Right forelimb (tissue), 1 donor: ENCODE data around the gene ARHGAP8.
"Not testable (repeated sequence)": the region's sequence is repeated elsewhere in the genome, so short reads cannot be mapped to it uniquely, and the experiment has no call there.

Source experiments
- DNase-seq: peaks from one replicate; pipeline ENCODE4 v3.0.0-alpha.2; 2018

Gene ARHGAP8

GRCh38 chr22:44776605-44777363, 24.4 kb downstream of the ARHGAP8 start:
- no peak for DNase-seq

GRCh38 chr22:44777364-44777755, 25.0 kb downstream of the ARHGAP8 start:
- no peak for DNase-seq

GRCh38 chr22:44780876-44781449, 28.6 kb downstream of the ARHGAP8 start:
- DNase-seq, result no peak

DNA sequence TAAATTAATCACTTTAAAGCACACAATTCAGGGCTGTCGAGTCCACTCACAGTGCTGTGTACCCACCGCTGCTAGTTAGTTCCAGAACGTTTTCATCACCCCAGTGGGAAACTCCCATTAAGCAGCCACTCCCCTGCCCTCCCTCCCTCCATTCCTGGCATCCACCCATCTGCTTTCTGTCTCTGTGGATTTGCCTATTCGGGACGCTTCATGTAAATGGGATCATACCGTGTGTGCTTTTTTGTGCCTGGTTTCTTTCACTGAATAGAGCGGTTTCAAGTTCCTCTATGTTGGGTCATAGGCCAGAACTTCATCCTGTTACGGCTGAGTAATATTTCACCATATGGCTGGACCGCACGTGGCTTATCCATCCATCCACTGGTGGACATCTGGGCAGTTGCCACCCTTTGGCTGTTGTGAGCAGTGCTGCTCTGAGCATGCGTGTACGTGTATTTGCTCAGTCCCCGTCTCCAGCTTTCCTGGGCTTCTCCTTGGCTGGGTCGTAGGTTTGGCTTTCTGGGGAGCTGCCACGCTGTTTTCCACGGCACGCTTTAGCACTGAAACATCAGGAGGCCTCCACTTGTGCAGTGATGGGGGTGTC, 30.1 kb downstream of the ARHGAP8 start:
- DNase-seq, result no peak

- no peak for DNase-seq
These were observed 30.7 kb downstream of the ARHGAP8 start for GRCh38 chr22:44783091-44783490.

GRCh38 chr22:44783581-44783980, 31.2 kb downstream of the ARHGAP8 start:
- DNase-seq, result no peak

DNA sequence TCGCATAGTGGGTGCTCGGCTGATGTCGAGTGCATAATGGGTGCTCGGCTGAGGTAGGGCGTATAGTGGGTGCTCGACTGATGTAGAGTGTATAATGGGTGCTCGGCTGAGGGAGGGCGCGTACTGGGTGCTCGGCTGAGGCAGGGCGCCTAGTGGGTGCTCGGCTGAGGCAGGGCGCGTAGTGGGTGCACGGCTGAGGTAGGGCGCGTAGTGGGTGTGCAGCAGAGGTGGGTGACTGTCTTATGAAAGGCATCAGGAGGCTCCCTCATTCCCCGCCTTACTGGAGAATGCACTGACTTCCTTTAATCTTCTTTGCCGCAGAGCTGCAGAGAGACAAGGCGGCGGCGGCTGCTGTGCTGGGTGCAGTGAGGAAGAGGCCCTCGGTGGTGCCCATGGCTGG, 33.8 kb downstream of the ARHGAP8 start:
- DNase-seq, result no peak

- DNase-seq, result no peak
These were observed 34.2 kb downstream of the ARHGAP8 start for GRCh38 chr22:44786610-44787009.

DNA sequence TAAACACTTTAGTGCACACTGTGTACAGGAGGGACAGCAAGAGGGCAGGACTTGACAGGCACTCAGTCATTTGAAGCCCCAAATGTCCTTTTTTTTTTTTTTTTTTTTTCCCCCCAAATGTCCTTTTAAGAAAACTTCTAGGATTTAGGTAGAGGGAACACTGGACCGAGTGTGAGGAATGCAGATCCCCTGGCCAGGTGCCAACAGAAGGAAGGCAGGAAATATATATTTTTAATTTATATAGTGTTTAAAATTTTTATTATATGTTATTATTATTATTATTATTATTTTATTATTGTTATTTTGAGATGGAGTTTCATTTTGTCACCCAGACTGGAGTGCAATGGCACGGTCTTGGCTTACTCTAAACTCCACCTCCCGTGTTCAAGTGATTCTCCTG, 35.5 kb downstream of the ARHGAP8 start:
- DNase-seq, result no peak

DNA sequence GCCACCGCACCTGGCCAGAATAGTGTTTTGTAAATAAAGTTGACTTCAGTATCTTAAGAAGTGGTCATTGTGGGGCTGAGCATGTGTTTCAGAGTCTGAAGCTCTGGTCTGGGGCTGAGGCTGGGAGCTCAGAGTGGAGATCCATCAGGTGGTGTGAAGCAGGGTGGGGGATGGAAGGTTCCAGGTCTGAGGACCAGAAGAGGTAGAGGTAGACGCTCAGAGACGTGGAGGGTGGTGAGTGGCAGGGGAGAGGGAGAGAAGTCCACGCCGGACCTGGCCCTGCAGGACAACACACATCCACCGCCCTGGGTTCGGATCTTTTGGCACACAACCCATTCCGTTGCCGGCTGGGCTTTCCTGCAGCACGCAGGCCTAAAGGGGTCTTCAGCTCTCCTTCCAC, 40.7 kb downstream of the ARHGAP8 start:
- DNase-seq, result no peak

DNA sequence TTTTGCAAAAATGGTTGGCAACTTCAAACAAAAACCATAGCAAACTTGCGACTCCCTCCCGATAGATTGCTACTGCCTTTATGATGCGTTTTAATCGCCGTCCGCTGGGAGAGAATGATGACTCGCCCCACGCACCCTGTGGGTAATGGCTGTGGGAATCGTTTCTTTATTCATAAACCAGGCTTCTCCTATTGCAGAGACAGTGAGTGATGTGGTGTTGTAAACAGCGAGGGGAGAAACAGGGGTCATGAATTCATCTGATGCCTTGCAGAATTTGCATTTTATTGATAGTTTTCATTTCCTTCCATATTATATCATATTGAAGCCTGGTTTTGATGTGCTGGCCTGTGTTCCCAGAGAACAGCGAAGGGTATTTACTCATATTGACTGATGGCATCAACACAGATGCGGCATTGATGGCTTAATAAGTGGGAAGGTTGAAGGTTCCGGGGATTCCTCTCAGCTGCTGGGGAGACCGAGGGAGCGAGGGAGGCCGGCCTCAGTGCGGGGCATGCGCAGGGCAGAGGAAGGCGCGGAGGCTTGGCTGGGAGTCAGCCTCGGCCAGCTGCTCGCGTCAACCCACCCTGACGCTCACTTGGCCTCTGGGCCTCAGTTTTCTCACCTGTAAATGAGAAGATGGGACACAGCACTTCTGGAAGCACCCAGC, 41.3 kb downstream of the ARHGAP8 start:
- DNase-seq, result no peak

GRCh38 chr22:44795701-44796630, 43.6 kb downstream of the ARHGAP8 start:
- no peak for DNase-seq

GRCh38 chr22:44797181-44797725, 44.9 kb downstream of the ARHGAP8 start:
- DNase-seq, result no peak

DNA sequence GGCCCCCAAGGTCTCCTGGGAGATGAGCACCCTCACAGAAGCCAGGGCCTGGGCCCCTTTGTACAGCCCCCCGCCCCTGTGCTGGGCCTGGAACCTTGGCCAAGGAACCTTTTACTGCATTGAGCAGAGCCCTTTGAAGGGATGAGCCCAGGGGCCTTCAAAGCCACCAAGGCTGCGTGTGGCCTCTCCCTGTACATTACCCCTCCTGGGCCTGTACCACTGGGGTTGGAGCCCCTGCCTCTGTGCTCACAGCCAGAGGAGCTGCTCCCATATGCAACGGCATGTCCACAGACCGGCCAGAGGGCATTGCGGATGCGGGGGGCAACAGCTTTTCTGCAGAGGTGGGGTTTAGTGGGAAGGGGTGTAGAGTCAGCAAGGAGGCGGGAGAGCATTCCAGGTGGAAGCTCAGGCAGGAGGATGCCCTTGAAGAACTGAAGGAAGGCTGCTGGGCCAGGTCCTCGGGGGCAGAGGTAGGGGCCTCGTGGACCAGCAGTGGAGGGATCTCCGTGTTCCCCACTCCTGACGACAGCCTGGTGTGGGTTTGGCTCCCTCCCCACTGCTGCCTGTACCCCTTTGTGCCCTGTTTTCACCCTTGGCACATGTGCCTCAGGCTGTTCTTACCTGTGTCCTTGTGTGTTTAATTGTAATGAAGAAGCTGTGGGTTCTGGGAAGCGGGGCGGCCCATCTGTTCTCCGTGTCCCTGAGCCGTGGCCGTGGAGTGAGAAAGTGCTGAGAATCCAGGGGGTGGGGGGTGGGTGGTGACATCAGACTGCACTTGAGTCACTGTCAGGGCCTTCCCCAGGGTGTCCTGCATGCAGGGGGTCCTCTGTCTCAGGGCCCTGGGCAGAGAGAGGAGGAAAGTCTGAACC, 46.9 kb downstream of the ARHGAP8 start:
- no peak for DNase-seq

DNA sequence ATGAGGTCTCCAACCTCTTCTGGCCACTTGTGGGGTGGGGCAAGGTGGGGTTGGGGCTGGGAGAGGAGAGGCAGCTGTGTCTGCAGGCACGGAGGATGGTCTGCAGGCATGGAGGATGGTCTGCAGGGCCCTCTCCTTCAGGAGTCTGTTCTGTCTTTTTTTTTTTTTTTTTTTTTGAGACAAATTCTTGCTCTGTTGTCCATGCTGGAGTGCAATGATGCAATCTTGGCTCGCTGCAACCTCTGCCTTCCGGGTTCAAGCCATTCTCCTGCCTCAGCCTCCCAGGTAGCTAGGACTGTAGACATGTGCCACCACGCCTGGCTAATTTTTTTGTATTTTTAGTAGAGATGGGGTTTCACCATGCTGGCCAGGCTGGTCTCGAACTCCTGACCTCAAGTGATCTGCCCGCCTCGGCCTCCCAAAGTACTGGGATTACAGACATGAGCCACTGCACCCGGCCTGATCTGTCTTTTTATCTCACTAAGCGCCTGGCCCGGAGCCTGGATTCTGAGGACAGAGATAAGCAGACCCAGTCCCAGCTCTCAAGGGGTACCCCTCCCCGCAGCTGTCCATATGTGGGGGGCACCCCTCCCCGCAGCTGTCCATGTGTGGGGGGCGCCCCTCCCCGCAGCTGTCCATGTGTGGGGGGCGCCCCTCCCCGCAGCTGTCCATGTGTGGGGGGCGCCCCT, 47.7 kb downstream of the ARHGAP8 start:
- not testable (repeated sequence) for DNase-seq

GRCh38 chr22:44801476-44801875, 49.1 kb downstream of the ARHGAP8 start:
- DNase-seq, result no peak

DNA sequence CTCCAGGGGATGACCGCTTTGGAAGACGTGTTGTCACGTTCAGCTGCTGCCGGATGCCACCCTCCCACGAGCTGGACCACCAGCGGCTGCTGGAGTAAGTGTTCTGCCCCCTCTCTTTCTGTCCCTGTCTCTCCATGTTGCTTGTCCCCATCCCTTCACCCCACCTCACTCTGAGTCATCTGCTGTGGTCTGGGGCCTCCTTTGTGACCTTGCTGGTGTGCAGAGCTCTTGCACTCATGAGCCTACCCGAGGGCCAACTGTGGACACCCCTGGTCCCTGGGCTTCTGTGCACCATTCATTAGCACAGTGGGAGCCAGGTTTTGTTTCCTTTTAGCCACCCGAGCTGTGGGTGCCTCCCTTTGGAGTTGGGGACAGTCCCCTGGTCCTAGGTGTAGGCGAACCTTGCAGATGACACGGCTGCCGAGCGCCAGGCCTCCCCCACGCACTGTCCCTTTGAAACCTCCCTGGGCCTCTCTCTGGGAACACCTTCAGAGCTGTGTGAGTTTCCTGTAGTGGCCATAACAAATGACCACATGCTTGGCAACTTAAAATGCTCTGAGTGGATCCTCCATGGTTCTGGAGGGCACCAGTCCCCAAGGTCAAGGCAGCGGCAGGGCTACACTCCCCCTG, 49.8 kb downstream of the ARHGAP8 start:
- DNase-seq, result no peak

DNA sequence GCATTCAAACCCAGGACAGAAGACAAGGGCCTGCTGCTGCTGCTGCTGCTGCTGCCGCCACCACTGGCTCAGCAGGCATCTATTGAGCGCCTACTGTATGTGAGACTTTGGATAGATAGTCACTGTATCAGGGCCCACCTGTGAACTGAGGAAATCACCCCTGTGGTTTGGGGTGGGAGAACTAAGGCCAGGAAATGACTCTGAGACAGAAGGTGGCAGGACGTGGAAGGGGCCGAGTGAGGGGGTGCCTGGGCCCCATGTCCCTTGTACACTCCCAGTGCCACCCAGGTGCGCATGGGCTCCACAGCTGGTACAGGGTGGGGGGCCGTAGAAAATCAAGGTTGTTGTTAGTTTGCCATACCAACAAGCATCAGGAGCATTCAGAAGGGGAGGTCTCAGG, 50.6 kb downstream of the ARHGAP8 start:
- DNase-seq, result no peak

- no peak for DNase-seq
These were observed 52.0 kb downstream of the ARHGAP8 start for GRCh38 chr22:44804327-44804726.

DNA sequence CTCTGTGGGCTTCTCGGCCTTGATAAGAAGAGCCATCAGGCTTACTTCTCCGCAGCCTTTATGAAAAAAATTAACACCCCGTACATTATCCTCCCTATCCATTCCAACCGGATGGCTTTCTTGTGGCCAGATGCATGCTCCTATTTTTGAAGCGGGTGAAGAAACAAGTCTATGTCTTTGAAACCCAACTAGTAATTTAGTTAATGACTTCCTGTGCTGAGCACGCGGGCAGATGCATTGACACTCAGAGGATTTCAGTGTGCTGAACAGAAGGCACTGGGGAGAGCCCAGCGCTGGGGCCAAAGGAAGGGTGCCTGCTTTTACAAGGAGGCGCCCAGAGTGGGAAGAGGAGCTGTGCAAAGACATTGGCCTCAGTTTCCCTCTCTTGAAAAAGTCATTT, 53.3 kb downstream of the ARHGAP8 start:
- DNase-seq, result no peak
